RKO (cell line): Measurements from ENCODE around the gene PANK3.
"Not testable (repeated sequence)": the region's sequence is repeated elsewhere in the genome, so short reads cannot be mapped to it uniquely, and the experiment has no call there.

Experiments
- DNase-seq: peaks from one replicate; pipeline ENCODE4 v3.0.0-alpha.2; 2016; ENCODE audit warnings: low spot score

The PANK3 gene

DNA sequence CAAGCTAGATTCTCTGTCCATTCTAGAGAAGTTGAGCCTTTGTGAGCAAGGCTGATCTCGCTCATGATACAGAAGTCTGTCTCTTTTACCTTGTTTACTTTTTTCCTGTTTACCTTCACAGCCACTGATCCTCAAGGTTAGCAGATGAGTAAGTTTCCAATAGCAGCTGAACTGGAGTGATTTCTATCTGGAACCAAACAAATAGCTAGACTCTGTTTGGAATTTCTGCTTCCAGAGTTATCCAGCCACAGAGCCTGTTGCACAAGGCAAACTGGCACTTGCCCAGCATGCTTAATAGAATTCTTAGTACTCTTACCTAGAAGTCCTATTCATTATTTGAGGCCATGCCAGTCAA, 12.8 kb upstream of the PANK3 start:
- no peak for DNase-seq

DNA sequence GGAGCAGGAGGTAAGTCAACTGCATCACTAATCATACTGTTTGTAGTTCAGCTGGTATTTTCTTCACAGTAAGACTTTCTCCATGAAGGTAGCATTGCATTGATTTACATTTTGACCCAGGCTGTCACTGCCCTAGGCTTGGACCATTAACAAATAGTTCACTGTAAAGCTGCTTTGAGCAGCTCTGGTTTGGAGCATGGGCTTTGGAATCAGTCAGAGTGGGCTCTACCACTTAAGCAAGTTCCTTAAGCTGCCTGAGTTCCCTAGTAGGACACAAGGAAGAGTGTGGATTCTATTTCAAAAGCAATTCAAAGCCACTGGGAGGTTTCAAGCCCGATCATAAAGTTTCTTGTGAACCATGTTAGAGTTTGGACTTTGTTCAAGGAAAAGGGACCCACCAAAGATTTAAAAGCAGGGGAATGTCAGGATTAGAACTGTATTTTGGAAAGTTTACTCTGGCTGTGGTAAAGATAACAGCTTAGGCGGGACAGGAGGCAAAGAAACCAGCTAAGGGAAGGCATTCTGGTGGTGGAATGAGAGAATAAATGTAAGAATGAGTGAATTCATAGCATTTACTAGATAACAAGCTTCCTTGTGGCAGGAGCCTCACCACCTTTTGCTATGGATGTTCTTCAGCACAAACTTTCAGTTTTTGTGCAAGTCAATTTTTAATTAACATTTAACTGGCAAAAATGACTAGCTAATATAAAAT, 12.3 kb upstream of the PANK3 start:
- no peak for DNase-seq

DNA sequence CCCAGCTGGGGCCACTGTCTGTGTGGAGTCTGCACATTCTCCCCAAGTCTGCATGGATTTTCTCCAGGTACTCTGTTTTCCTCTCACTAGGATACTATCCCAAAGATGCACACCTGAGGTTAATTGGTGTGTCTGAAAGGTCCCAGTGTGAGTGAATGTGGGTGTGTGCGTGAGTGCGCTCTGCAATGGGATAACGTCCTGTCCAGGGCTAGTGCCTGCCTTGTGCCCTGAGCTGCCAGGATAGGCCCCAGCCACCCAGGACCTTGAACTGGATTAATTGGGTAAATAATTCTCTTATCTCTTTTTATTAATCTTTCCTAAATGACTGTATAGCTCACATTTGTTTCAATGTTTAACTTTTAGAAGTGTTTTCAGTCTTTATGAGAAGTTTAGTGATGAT, 11.5 kb upstream of the PANK3 start:
- no peak for DNase-seq

DNA sequence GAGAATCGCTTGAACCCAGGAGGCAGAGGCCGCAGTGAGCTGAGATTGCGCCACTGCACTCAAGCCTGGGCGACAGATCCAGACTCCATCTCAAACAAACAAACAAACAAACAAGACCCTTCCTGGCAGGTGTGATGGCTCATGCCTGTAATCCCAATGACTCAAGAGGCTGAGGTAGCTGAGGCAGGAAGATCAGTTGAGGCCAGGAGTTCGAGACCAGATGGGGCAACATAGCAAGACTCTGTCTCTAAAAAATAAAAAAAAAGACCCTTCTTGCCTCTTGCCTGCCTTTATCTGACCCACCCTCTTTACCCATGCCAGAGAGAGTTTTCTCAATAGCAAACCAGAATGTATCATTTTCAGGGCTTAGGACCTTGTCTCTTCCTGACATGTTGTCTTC, 8.8 kb upstream of the PANK3 start:
- DNase-seq: no peak

DNA sequence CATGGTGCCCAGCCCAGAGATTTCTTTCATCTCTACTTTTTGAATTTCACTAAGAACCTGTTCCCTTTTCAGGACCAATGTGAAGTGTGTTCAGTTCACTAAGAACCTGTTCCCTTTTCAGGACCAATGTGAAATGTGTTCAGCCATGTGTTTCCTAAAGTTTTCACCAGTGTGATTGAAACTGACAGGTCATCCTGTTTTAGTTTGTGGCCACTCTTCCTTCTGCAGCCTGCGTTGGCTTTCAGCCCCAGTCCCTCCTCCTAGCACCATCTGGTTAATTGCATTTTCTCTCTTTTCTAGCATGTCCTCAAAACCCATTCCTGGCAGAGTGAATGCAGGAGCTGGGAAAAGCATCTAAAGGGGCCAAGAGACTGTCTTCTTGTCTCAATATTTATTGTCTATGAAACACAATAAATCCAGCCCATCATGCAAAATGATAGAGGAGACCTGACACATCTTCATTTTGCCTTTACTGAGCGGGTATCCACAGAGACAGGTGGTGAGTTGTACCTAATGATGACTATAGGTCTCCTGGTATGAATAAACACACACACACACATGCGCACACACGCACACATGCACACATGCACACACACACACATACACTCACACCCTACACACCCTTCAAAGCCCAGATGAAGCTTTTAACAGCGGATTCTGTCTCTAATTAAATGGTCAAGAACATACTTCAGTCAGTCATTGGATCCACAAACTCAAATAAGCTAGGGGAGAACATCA, 6.1 kb upstream of the PANK3 start:
- DNase-seq: no peak

DNA sequence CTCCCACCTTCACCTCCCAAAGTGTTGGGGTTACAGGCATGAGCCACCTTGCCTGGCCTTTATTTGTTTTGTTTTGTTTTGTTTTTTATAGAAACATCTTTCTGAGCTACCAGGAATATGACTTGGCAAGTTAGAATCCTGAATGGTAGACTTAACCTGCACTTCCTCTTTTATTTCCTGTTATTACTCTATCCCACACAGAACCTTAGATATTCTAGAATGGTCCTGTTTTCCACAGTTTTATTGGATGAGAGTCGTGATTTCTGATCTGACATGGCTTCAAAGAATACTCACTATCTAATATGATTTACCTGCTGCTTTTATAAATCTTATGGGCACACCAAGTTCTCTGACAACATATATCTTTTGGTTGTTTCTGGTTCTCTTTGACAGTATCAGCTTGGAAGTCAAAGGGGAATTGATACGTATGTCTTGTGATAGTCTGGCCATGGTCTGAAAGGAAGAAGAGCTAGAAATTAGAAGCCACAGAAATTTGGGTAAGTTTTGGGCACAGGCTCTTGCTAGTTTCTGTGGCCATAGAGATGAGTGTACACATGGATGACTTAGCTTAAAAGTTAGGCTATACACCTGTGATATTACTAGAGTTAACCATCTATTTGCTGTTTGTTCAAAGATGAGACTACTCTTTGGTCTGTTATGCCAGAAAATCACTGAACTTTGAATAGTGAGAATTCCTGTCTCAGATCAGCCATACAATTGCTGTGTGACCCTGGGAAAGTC, 4.7 kb upstream of the PANK3 start:
- DNase-seq: no peak

DNA sequence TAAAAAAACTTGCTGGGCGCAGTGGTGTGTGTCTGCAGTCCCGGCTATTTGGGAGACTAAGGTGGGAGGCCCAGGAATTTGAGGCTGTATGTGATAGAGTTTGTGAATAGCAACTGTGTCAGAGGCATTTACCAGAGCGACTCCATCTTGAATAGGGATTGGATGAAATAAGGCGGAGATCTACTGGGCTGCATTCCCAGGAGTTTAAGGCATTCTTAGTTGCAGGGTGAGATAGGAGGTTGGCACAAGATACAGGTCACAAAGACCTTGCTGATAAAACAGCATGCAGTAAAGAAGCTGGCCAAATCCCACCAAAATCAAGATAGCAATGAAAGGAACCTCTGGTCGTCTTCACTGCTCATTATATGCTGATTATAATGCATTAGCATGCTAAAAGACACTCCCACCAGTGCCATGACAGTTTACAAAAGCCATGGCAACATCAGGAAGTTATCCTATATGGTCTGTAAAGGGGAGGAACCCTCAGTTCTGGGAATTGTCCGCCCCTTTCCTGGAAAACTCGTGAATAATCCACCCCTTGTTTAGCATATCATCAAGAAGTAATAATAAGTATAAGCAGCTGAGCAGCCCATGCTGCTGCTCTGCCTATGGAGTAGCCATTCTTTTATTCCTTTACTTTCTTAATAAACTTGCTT, 1.8 kb upstream of the PANK3 start:
- not testable (repeated sequence) for DNase-seq

DNA sequence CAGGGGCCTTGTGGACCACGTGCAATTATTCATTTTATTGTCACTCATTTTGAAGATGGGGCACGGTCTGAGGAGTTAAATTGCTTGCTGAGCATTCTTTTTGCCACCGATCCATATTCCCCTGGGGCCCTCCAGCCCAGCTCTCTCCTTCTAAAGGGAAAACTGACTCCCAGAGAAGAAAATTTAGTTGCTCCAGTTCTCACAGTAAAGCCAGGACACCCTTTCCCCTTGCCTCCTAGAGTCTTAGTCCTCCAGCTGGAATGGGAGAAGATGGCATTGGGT, 1.0 kb upstream of the PANK3 start:
- no peak for DNase-seq

DNA sequence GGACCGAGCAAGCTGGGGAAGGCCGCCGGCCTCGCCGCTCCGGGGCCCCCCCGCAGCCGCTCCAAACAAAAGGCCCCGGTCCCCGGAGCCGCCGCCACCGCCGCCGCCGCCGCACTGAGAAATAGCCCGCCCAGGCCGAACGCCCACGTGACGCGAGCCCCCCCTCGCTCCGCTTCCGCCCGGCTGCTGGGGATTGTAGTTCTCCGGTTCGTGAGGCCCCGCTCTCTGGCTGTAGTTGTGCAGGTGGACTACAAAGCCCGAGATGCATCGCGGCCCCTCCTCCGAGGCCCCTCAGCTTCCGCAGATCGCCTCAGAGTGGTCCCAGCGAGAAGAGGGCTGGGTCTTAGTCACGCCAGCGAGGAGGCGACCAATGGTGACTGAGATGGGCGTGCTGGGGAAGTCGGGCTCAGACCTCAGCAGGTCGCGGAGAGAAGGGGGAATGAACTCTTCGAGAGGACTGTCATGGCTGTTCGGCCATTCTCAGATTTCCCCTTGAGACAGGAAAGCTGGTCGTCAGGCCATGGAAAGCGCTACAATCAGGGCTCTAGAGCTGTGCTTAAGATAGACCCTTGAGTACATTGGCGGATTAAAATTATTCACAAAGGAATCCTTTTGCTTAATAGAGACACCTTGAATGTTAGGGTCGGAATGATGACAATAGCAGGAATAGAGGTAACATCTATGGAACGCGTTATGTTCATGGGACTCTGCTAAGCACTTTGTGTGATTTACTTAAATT, 489 bp upstream of the PANK3 start:
- peak; percentile 99 for DNase-seq

DNA sequence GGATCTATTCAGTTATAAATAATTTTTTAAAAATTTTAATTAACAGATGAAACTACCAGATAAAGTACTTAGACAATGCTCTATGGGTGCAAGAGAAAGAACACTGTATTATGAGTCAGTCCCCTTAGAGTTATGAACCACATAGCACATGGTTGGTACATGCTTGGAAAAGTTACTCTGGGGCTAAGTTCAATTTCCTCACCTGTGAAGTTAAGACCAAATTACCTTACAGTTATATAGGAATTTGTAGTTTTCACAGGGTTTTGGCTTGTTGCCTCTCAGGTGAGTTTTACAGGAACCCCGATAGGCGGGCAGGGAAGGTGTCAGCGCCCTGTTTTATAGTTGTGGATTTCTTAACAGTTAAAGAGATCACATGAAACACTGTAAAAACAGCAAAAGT, 1.2 kb downstream of the PANK3 start:
- peak; percentile 73 for DNase-seq

DNA sequence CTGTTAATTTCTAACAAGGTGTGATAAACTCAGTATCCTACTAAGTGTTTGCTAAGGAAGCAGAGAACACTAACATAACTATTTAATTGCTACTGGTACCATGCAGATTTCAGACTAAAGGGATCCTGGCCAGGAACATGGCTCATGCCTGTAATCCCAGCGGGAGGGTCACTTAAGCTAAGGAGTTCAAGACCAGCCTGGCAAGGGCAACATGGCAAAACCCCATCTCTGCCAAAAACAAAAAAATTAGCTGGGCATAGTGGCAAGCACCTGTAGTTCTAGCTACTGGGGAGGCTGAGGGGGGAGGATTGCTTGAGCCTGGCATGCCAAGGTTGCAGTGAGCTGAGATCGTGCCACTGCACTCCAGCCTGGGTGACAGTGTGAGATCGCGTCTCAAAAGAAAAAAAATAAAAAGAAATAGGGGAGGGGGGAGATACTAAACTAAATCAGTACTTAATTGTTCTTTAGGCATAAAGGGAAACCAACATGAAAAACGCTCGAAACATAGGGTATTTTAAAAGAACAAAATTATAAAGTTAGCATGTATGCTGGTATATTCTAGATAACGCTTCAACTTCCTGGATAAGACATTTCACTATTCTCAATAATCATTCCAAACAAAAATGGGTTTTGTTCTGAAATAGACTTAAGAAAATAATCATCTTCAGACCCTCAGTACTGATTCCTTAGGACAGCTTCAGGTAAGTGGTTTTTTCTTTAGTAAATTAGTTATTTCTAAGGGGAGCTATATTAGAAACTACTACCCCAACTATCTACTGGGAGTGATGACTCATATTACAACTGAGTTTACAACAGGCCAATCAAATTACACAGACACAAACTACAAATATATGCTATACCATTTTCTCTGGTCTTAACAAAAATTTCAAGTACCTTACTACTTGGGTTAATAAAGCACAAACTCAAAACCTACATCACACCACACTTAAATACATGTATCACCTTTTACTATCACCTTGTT, 3.5 kb downstream of the PANK3 start:
- peak; percentile 34 for DNase-seq

DNA sequence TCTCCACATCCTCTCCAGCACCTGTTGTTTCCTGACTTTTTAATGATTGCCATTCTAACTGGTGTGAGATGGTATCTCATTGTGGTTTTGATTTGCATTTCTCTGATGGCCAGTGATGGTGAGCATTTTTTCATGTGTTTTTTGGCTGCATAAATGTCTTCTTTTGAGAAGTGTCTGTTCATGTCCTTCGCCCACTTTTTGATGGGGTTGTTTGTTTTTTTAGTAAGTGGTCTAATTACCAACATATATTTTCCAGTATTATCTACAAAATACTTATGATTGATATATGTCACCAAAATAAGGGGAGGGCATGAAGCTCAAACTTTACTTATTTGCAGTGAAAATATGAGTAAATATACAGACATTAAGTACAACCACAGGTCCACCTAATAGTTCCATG, 5.0 kb downstream of the PANK3 start:
- DNase-seq: not testable (repeated sequence)

DNA sequence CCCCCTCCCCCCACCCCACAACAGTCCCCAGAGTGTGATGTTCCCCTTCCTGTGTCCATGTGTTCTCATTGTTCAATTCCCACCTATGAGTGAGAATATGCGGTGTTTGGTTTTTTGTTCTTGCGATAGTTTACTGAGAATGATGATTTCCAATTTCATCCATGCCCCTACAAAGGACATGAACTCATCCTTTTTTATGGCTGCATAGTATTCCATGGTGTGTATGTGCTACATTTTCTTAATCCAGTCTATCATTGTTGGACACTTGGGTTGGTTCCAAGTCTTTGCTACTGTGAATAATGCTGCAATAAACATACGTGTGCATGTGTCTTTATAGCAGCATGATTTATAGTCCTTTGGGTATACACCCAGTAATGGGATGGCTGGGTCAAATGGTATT, 5.5 kb downstream of the PANK3 start:
- DNase-seq: not testable (repeated sequence)

DNA sequence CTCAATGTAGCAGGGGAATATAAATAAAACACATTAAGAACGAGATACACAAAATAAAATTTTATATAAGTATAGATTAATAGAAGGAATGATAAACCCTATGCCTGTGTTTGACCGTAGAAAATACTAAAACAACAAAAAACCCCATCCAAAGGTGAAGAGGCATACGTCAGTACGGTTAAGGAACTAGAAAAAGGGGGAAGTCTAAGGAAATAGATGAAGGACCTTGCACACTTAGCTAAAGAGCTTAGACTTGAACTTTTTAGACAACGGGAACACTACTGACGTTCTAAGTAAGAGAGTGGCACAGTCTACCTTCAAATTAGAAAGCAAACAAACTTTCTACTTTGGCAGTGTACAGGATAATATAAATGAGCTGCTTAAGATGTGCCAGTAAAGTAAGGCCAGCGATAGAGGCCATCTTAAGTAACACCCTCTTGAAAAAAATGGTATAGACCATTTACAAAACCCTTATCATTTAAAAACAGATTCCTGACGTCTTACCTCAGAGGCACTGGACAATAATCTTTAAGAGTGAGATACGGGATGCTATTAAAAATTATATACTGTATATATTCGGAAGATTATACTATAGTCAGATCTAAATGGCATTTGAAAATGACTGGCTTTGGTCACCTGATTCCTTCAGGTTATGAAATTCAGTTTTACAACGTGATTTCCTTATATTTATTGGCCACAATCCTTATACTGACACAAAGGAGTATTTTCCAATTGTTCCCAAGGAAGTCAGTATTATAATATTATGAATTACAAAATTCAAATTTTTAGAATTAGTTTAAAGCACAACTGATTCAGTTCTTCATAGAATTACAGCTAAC, 8.5 kb downstream of the PANK3 start:
- no peak for DNase-seq

DNA sequence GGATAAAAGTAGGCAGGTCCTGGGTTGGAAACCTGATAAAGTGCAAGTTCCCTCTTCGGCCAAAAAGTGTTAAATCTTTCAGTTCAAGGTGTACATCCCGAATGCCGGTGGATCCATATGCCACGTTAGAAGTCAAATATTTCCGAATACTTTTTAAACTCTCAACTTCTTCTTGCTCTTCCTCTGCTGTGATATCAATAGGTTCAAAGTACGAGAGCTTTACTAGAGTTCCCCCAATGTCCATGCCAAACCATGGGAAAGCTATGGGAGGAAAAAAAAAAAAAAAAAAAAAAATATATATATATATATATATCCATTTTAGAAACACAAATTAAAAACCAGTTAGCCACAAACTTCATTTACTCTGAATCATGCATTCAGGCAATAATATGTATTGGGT, 10.4 kb downstream of the PANK3 start:
- DNase-seq: no peak

DNA sequence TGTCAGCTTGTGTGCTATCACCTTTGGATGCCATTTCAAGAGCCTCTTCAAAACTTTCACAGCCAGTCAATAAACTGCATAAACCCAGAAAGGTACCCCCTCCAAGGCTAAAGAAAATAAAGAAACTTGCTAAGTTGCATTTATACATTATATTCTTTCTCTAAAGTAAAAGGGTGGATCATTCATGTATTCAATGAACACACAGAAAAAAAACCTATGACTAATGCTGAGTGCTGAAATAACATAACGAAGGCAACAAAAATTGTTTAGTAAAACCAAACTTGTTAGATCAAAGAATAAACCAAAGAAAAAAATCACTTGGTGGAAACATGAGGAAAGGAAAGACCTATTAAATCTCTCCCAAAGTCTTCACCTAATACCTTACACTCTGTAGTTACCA, 15.2 kb downstream of the PANK3 start:
- DNase-seq: no peak

DNA sequence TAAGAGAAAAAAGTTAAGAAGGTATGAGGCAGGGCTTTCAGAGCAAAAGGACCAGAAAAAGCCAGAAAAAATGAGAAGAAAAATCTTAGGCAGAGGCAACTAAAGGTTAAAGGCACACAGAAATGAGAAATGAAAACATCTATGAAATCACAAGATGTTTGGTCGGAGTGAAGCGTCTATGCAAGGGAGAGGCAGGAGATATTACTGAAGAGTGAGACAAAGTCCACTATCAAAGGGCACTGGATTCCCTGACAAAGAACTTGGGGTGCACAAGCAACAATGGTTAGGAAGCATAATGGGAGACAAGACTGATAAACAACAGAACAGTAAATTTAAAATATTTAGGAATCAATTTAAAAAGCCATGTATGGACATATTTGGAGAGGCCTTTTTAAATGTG, 16.9 kb downstream of the PANK3 start:
- DNase-seq: no peak

DNA sequence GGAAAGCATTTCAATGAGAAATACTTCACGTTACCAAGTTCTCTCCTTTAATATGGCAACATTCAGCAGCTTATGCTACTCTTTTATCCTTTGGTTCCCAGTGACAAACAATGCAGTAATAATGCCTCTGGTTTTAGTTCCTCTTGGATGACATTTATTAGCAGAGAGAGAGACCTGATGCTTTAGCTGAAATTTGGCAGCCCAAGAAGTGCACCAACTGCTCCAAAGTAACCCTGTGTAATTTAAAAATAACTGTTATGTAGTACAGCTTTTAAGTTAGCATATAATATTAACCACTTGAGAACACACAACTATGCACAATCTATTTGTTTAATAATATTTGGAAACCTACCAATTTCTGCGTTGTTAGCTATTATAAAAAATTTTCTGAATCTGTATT, 21.8 kb downstream of the PANK3 start:
- DNase-seq: no peak

DNA sequence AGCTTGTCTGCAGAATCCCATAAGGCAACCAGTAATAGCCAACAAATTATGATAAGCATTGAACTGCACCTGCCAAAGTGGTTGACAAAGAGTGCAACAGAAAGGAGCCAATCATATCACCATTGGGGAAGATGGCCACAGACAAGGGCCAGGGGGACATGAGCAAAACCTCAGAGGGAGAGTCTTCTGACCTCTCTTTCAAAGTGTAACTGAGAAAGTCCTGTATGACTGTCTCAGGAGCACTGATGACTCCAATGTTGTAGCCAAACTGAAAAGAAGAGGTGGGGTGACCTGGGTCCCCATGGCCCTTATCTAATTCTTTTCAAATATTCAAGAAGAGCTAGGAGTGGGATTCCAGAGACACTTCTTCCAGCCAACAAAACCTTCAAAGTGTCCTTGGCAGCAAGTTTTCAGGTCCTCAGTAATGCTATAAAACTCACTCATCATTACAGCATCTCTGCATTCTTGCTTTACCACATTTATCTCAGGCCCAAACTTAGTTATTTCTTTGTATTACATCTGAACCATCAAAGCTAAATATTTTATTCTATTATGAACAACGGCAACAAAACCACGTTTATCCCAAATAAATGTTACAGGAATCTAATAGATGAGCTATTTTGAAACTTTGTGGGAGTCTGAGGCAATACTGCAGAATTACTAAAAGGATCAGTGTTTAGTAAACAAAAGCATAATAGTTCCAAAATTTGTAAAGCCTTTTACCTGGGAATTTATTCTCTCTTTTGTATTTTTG, 25.6 kb downstream of the PANK3 start:
- no peak for DNase-seq
